ENCODE results near the gene PPP2R5E.

PPP2R5E gene

GRCh38 chr14:63470962-63471793, 72.0 kb downstream of the PPP2R5E start:
- DNase-seq (ENCODE audit: low read depth) = no peak

GRCh38 chr14:63468294-63468693, 74.9 kb downstream of the PPP2R5E start:
- no peak for DNase-seq (ENCODE audit: low read depth)

- DNase-seq (ENCODE audit: low read depth) = no peak
Measured at GRCh38 chr14:63467440-63468072, 75.6 kb downstream of the PPP2R5E start.

- DNase-seq (ENCODE audit: low read depth) = no peak
Measured at GRCh38 chr14:63465347-63465746, 77.8 kb downstream of the PPP2R5E start.

GRCh38 chr14:63460680-63461369, 82.4 kb downstream of the PPP2R5E start:
- DNase-seq (ENCODE audit: low read depth) = no peak

- DNase-seq (ENCODE audit: low read depth) = no peak
Measured at GRCh38 chr14:63459738-63460137, 83.4 kb downstream of the PPP2R5E start.

GRCh38 chr14:63457498-63457897, 85.7 kb downstream of the PPP2R5E start:
- no peak for DNase-seq (ENCODE audit: low read depth)

GRCh38 chr14:63454863-63455622, 88.1 kb downstream of the PPP2R5E start:
- DNase-seq (ENCODE audit: low read depth) = no peak

- DNase-seq (ENCODE audit: low read depth) = no peak
Measured at GRCh38 chr14:63454436-63454835, 88.7 kb downstream of the PPP2R5E start.

- no peak for DNase-seq (ENCODE audit: low read depth)
Measured at GRCh38 chr14:63453443-63453936, 89.7 kb downstream of the PPP2R5E start.

- no peak for DNase-seq (ENCODE audit: low read depth)
Measured at GRCh38 chr14:63452796-63453195, 90.4 kb downstream of the PPP2R5E start.

GRCh38 chr14:63448841-63449240, 94.3 kb downstream of the PPP2R5E start:
- DNase-seq (ENCODE audit: low read depth) = no peak

GRCh38 chr14:63444588-63444987, 98.6 kb downstream of the PPP2R5E start:
- DNase-seq (ENCODE audit: low read depth) = no peak

GRCh38 chr14:63443988-63444387, 99.2 kb downstream of the PPP2R5E start:
- no peak for DNase-seq (ENCODE audit: low read depth)

GRCh38 chr14:63443361-63443760, 99.8 kb downstream of the PPP2R5E start:
- DNase-seq (ENCODE audit: low read depth) = no peak

- no peak for DNase-seq (ENCODE audit: low read depth)
Measured at GRCh38 chr14:63438065-63438757, 105.0 kb downstream of the PPP2R5E start.

- no peak for DNase-seq (ENCODE audit: low read depth)
Measured at GRCh38 chr14:63436286-63437098, 106.7 kb downstream of the PPP2R5E start.

- no peak for DNase-seq (ENCODE audit: low read depth)
Measured at GRCh38 chr14:63435838-63436237, 107.3 kb downstream of the PPP2R5E start.

GRCh38 chr14:63435204-63435603, 108.0 kb downstream of the PPP2R5E start:
- no peak for DNase-seq (ENCODE audit: low read depth)

GRCh38 chr14:63432888-63433552, 110.2 kb downstream of the PPP2R5E start:
- DNase-seq (ENCODE audit: low read depth) = no peak

Data from CMK (cell line).